HEK293 (cell line): ENCODE results near the gene INHA.

ENCODE experiments used
- CTCF ChIA-PET: fragments of 350-600 bp; formaldehyde crosslinking; extraction: SDS; loops from one replicate; lab custom pipeline; 2021; ENCODE audit warnings: antibody characterized with exemption; lab: Yijun Ruan, JAX
- POLR2A ChIA-PET: fragments of 300-600 bp; formaldehyde crosslinking; extraction: SDS; loops from one replicate; lab custom pipeline; 2020; ENCODE audit warnings: antibody characterized with exemption, inconsistent platforms; lab: Yijun Ruan, JAX
- H3K27ac ChIP-seq: fragments of 200-500 bp; sonication (Bioruptor generic); 2 replicates; pipeline ENCODE4 v1.5.1; 2014; ENCODE audit warnings: low read depth, low read length, control low read depth, inconsistent platforms; ENCODE audit errors: extremely low read depth
- H3K36me3 ChIP-seq, 2 experiments: fragments of 200-500 bp in 1 of 2; sonication (Bioruptor generic) in 1 of 2; 1 replicate in 1 of 2; 2 replicates in 1 of 2; pipeline ENCODE4 v1.5.1; 2014 to 2017; ENCODE audit warnings: inconsistent platforms in 2 of 2, low read length in 2 of 2; ENCODE audit not compliant: control insufficient read depth in 2 of 2, insufficient read depth in 1 of 2
- H3K4me1 ChIP-seq: fragments of 200-500 bp; sonication (Bioruptor generic); 2 replicates; pipeline ENCODE4 v1.5.1; 2014; ENCODE audit warnings: mild to moderate bottlenecking, low read length, inconsistent platforms; ENCODE audit not compliant: control insufficient read depth, insufficient read depth
- H3K4me3 ChIP-seq: 2 replicates; pipeline ENCODE4 v1.5.1; 2011; ENCODE audit warnings: low read depth, mild to moderate bottlenecking, control low read depth, low read length, moderate library complexity
- H3K9me3 ChIP-seq: fragments of 200-500 bp; sonication (Bioruptor generic); 2 replicates; pipeline ENCODE4 v1.5.1; 2014; ENCODE audit warnings: low read depth, low read length, inconsistent platforms; ENCODE audit not compliant: control insufficient read depth, insufficient read depth
- BCL11A ChIP-seq: fragments of 450-650 bp; formaldehyde crosslinking; IDR thresholded peaks from 2 replicates; pipeline ENCODE4 v1.5.1; 2016; ENCODE audit warnings: low read depth, missing biosample characterization, missing genetic modification characterization
- KLF16 ChIP-seq: fragments of 450-650 bp; formaldehyde crosslinking; IDR thresholded peaks from 2 replicates; pipeline ENCODE4 v1.5.1; 2017; ENCODE audit warnings: missing biosample characterization, missing genetic modification characterization
- SCRT2 ChIP-seq: fragments of 450-650 bp; formaldehyde crosslinking; IDR thresholded peaks from 2 replicates; pipeline ENCODE4 v1.5.1; 2016; ENCODE audit warnings: missing biosample characterization, missing genetic modification characterization
- SP7 ChIP-seq: fragments of 450-650 bp; formaldehyde crosslinking; IDR thresholded peaks from 2 replicates; pipeline ENCODE4 v1.5.1; 2016; ENCODE audit warnings: missing biosample characterization, missing genetic modification characterization
- ZNF138 ChIP-seq: fragments of 450-650 bp; formaldehyde crosslinking; IDR thresholded peaks from 2 replicates; pipeline ENCODE4 v1.5.1; 2016; ENCODE audit warnings: missing biosample characterization, missing genetic modification characterization, borderline replicate concordance
- ZNF221 ChIP-seq: fragments of 450-650 bp; formaldehyde crosslinking; IDR thresholded peaks from 2 replicates; pipeline ENCODE4 v1.5.1; 2017; ENCODE audit warnings: missing biosample characterization, missing genetic modification characterization, borderline replicate concordance
- ZNF266 ChIP-seq: fragments of 450-650 bp; formaldehyde crosslinking; IDR thresholded peaks from 2 replicates; pipeline ENCODE4 v1.5.1; 2016; ENCODE audit warnings: missing biosample characterization, missing genetic modification characterization, low read depth
- ZNF398 ChIP-seq: fragments of 450-650 bp; formaldehyde crosslinking; IDR thresholded peaks from 2 replicates; pipeline ENCODE4 v1.5.1; 2017; ENCODE audit warnings: missing biosample characterization, missing genetic modification characterization
- ZNF580 ChIP-seq: fragments of 450-650 bp; formaldehyde crosslinking; IDR thresholded peaks from 2 replicates; pipeline ENCODE4 v1.5.1; 2016; ENCODE audit warnings: missing biosample characterization, missing genetic modification characterization
- ZNF621 ChIP-seq: fragments of 450-650 bp; formaldehyde crosslinking; IDR thresholded peaks from 2 replicates; pipeline ENCODE4 v1.5.1; 2017; ENCODE audit warnings: missing biosample characterization, missing genetic modification characterization
- ZNF626 ChIP-seq: fragments of 450-650 bp; sonication (Bioruptor Pico); formaldehyde crosslinking; IDR thresholded peaks from 2 replicates; pipeline ENCODE4 v1.5.1; 2018; ENCODE audit warnings: missing biosample characterization, missing genetic modification characterization, inconsistent platforms
- ZNF629 ChIP-seq: fragments of 450-650 bp; formaldehyde crosslinking; IDR thresholded peaks from 2 replicates; pipeline ENCODE4 v1.5.1; 2017; ENCODE audit warnings: missing biosample characterization, missing genetic modification characterization
- ZNF654 ChIP-seq: fragments of 450-650 bp; formaldehyde crosslinking; IDR thresholded peaks from 2 replicates; pipeline ENCODE4 v1.5.1; 2016; ENCODE audit warnings: low read depth, missing biosample characterization, missing genetic modification characterization
- ZNF658 ChIP-seq: fragments of 450-650 bp; formaldehyde crosslinking; IDR thresholded peaks from 2 replicates; pipeline ENCODE4; 2016; ENCODE audit warnings: missing biosample characterization, missing genetic modification characterization
- ZNF670 ChIP-seq: fragments of 450-650 bp; formaldehyde crosslinking; IDR thresholded peaks from 2 replicates; pipeline ENCODE4 v1.5.1; 2016; ENCODE audit warnings: missing biosample characterization, missing genetic modification characterization, low read depth
- ZNF791 ChIP-seq: fragments of 450-650 bp; formaldehyde crosslinking; IDR thresholded peaks from 2 replicates; pipeline ENCODE4 v1.5.1; 2016; ENCODE audit warnings: missing biosample characterization, missing genetic modification characterization
- ZNF843 ChIP-seq: fragments of 450-650 bp; formaldehyde crosslinking; IDR thresholded peaks from 2 replicates; pipeline ENCODE4 v1.5.1; 2016; ENCODE audit warnings: missing biosample characterization, missing genetic modification characterization
- TF ChIP-seq, protein P1 (sequence below): fragments of 450-650 bp; formaldehyde crosslinking; IDR thresholded peaks from 2 replicates; pipeline ENCODE4 v1.5.1; 2016; ENCODE audit warnings: missing biosample characterization, missing genetic modification characterization
- TF ChIP-seq, protein P2 (sequence below): fragments of 450-650 bp; formaldehyde crosslinking; conservative IDR thresholded peaks from 2 replicates; pipeline ENCODE4 v1.5.1; 2016; ENCODE audit warnings: low read depth, missing biosample characterization, missing genetic modification characterization

The INHA gene

GRCh38 chr2:219611306-219611705 lies 39.2 kb downstream of the INHA start:
- H3K36me3 ChIP-seq: peaks cover 4 to 72% of the 10 kb centered on the region in 2 experiments; a peak in 2 of 3 replicates
- H3K9me3 ChIP-seq: no peaks in the 10 kb centered on the region
- no peaks in the 10 kb centered on the region for H3K4me1 ChIP-seq
- CTCF ChIA-PET: no interaction called here
- H3K4me3 ChIP-seq: no peak overlapping the region
- TF ChIP-seq SP7 (no peak), ZNF843 (tag by site-specific recombination) (no peak), ZNF580 (no peak), ZNF658 (no peak), ZNF398 (tag by site-specific recombination) (no peak)
- TF ChIP-seq, protein P1, sequence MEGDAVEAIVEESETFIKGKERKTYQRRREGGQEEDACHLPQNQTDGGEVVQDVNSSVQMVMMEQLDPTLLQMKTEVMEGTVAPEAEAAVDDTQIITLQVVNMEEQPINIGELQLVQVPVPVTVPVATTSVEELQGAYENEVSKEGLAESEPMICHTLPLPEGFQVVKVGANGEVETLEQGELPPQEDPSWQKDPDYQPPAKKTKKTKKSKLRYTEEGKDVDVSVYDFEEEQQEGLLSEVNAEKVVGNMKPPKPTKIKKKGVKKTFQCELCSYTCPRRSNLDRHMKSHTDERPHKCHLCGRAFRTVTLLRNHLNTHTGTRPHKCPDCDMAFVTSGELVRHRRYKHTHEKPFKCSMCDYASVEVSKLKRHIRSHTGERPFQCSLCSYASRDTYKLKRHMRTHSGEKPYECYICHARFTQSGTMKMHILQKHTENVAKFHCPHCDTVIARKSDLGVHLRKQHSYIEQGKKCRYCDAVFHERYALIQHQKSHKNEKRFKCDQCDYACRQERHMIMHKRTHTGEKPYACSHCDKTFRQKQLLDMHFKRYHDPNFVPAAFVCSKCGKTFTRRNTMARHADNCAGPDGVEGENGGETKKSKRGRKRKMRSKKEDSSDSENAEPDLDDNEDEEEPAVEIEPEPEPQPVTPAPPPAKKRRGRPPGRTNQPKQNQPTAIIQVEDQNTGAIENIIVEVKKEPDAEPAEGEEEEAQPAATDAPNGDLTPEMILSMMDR: no peak
- POLR2A ChIA-PET: interaction anchor here (0.6 kb wide), 1 partner anchor 16 kb away, joined by 3 read pairs; the partner anchor contains the start of gene SLC4A3
- H3K27ac ChIP-seq: no peak overlapping the region

DNA sequence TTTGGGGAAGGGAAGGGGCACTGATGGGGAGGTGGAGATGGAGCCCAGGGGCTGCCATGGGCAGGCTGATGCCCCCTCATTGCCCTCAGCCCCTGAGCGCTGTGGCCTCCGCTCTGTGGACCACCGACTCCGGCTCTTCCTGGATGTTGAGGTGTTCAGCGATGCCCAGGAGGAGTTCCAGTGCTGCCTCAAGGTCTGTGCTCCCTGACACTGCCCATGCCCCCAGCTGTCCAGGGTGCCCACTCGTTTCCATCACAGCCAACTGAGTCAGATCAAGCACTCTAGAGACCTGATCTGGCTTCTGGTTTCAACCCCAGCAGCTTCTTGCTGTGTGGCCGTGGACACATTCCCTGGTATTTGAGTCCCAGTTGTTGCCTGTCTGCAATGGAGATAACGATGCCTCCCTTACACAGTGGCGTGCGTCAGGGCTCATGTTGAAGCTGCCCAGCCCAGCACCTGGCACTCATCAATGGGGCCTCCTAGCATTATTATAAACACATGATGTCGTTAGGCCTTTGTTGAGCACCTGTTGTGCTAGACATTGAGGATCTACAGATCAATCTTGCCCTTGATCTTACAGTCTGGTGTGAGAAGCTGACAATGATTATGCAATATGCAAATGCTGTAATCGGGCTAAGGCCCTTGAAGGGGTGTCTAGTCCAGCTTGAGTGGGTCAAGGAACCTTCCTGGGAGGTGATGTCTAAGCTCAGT lies 39.9 kb downstream of the INHA start:
- Histone ChIP-seq H3K27ac (no peak overlapping the region), H3K36me3 (peaks cover 1 to 69% of the 10 kb centered on the region in 2 experiments; a peak in 2 of 3 replicates)
- peak; percentile 46; the same call in 1 of the 2 replicates for TF ChIP-seq SCRT2
- no peak for TF ChIP-seq ZNF654 (tag by site-specific recombination)

DNA sequence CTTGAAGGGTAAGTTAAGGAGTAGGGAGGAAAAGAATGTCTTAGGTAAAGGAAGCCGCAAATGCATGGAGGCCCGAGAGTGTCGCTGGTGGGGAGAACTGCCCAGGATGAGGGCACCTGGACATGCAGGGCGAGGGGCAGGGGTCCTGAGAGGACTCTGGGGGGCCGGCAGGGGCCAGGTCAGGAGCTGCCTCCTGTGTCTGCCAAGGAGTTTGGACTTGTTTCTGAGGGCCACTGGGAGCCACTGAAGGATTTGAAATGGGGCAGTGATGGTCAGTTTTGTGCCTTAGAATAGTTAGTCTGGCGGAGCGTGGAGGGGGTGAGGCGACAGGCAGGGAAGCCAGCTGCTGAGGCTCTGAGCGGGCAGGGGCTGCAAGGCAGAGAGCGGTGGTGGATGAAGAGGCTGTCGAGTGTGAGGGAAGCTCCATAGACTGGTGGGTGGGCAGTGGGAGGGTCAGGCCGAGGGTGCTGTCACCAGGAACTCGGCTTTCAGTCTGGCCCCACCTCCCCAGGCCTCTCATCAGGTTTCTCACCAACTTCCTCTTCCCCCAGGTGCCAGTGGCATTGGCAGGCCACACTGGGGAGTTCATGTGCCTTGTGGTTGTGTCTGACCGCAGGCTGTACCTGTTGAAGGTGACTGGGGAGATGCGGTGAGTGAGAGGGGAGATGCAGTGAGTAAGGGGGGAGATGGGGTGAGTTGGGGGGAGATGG lies 40.6 kb downstream of the INHA start:
- Histone ChIP-seq H3K9me3 (no peaks in the 10 kb centered on the region), H3K4me3 (no peak overlapping the region), H3K36me3 (peaks cover 0 to 67% of the 10 kb centered on the region in 2 experiments; a peak in 2 of 3 replicates), H3K4me1 (no peaks in the 10 kb centered on the region), H3K27ac (no peak overlapping the region)
- CTCF ChIA-PET: interaction anchor here (0.5 to 1.3 kb wide), 3 partner anchors 30 to 603 kb away, joined by 3 to 4 read pairs (median 3); no protein-coding TSS in a partner anchor
- POLR2A ChIA-PET: interaction anchor here (1.1 kb wide), 1 partner anchor 42 kb away, joined by 5 read pairs; the partner anchor contains the start of gene OBSL1
- TF ChIP-seq ZNF626 (tag by site-specific recombination) (no peak), ZNF138 (no peak), ZNF629 (tag by site-specific recombination) (no peak), KLF16 (no peak), ZNF621 (tag by site-specific recombination) (no peak), ZNF791 (tag by site-specific recombination) (no peak), BCL11A (tag by site-specific recombination) (no peak), ZNF266 (no peak), ZNF221 (tag by site-specific recombination) (no peak), ZNF670 (tag by site-specific recombination) (no peak)
- TF ChIP-seq, protein P2, sequence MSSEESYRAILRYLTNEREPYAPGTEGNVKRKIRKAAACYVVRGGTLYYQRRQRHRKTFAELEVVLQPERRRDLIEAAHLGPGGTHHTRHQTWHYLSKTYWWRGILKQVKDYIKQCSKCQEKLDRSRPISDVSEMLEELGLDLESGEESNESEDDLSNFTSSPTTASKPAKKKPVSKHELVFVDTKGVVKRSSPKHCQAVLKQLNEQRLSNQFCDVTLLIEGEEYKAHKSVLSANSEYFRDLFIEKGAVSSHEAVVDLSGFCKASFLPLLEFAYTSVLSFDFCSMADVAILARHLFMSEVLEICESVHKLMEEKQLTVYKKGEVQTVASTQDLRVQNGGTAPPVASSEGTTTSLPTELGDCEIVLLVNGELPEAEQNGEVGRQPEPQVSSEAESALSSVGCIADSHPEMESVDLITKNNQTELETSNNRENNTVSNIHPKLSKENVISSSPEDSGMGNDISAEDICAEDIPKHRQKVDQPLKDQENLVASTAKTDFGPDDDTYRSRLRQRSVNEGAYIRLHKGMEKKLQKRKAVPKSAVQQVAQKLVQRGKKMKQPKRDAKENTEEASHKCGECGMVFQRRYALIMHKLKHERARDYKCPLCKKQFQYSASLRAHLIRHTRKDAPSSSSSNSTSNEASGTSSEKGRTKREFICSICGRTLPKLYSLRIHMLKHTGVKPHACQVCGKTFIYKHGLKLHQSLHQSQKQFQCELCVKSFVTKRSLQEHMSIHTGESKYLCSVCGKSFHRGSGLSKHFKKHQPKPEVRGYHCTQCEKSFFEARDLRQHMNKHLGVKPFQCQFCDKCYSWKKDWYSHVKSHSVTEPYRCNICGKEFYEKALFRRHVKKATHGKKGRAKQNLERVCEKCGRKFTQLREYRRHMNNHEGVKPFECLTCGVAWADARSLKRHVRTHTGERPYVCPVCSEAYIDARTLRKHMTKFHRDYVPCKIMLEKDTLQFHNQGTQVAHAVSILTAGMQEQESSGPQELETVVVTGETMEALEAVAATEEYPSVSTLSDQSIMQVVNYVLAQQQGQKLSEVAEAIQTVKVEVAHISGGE (tag by site-specific recombination): no peak

More for the DNA sequence above, 39.9 kb downstream of the INHA start:
- ChIA-PET POLR2A (interaction anchor here (1.1 kb wide), 1 partner anchor 41 kb away, joined by 5 read pairs; the partner anchor contains the start of gene OBSL1), CTCF (interaction anchor here (0.5 to 1.3 kb wide), 3 partner anchors 31 to 602 kb away, joined by 3 to 4 read pairs (median 3); no protein-coding TSS in a partner anchor)
- H3K9me3 ChIP-seq: no peaks in the 10 kb centered on the region
- H3K4me1 ChIP-seq: no peaks in the 10 kb centered on the region
- no peak overlapping the region for H3K4me3 ChIP-seq
